Hepatocyte (in vitro differentiated cells): Measurements from ENCODE around the gene SLC13A3.

ENCODE experiments used
- CTCF ChIP-seq: fragments of 200-600 bp; sonication (generic); IDR thresholded peaks from 2 replicates; pipeline ENCODE4 v1.5.1; 2016; ENCODE audit warnings: antibody characterized with exemption, mild to moderate bottlenecking; ENCODE audit not compliant: poor library complexity
- EZH2phosphoT487 ChIP-seq: fragments of 200-600 bp; sonication (generic); IDR thresholded peaks from one replicate; pipeline ENCODE4 v1.6.1; 2018; ENCODE audit warnings: antibody characterized with exemption, mild to moderate bottlenecking, low read depth, moderate library complexity; ENCODE audit not compliant: unreplicated experiment, severe bottlenecking

- TF ChIP-seq EZH2phosphoT487: no peak
- no peak for TF ChIP-seq CTCF
Measured at GRCh38 chr20:46644733-46645132, 6.5 kb downstream of the SLC13A3 start.
